HPDE6-E6E7 (cell line): ENCODE measurements around the gene AUTS2.
A peak's percentile ranks its signal among the peaks of the same experiment; 100 is the strongest.

Source experiments
- DNase-seq: peaks from one replicate; pipeline ENCODE4 v3.0.0; 2011; ENCODE audit warnings: missing footprints; ENCODE audit errors: extremely low spot score

AUTS2 gene

DNA sequence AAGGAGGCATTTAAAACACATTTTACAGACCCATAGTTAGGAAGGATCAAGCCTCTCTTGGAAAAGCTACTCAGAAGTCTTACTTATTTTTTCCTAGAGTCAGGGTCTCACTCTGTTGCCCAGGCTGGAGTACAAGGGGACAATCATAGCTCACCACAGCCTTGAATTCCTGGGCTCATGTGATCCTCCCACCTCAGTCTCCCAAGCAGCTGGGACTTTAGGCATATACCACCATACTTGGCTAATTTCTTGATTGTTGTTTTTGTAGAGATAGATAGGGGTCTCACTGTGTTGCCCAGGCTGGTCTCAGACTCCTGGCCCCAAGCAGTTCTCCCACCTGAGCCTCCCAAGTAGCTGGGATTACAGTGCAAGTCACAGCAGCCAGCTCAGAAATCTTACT lies 1179.0 kb downstream of the AUTS2 start:
- no peak for DNase-seq

DNA sequence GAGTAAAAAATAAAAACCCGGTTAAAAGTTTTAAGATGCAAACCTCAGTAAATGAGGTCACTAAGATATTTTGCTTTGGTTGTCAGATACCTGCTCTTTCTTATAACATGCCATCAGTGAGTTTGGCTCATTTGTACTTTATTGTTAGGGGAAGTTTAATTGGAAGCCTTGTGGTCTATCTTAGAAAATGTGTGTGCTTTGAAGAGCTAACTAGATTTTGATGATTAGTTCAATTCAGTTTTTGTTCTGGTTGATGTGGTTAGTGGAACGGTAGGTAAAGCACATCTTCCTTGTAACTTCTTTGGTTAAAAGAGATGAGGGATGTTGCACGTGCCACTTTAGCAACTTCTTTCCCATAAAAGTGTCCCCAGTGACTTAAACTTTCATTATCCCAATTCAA lies 1180.3 kb downstream of the AUTS2 start:
- no peak for DNase-seq

DNA sequence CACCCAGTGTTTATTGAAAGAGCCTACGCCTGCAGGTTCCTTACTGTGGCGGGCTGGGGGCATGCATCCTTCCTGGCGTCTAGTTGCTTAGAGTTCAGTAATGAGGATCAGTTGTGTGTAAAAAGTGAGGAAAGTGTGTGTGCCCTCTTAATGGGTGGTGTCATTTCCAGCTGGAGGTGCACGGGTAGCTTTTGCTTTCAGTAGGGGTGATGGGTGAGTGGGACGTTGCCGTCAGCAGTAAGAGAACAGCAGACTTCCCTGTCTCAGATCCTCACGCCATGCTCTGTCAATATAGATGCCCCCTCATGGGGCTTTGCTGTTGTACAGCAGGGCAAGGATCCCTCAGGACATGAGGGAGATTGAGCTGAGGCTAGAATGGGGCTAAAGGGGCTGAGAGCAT lies 1181.0 kb downstream of the AUTS2 start:
- DNase-seq, result no peak

DNA sequence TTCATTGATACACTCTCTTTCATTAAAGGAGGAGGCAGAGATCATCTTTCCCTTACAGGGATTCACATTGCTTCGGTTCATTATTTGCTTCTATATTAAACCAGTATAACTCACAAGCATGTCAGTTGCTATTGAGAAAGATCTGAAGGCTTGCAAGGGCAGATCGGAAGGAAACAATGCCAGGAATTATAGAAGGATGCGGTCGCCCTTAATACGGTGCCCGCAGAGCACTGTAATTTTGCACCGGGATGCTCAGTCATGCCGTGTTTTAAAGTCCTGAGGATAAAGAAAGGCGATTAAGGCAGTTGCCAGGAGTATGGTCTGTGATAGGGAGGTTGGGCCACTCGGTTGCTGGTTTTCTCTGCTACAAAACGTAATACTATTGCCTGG lies 1183.6 kb downstream of the AUTS2 start:
- no peak for DNase-seq

DNA sequence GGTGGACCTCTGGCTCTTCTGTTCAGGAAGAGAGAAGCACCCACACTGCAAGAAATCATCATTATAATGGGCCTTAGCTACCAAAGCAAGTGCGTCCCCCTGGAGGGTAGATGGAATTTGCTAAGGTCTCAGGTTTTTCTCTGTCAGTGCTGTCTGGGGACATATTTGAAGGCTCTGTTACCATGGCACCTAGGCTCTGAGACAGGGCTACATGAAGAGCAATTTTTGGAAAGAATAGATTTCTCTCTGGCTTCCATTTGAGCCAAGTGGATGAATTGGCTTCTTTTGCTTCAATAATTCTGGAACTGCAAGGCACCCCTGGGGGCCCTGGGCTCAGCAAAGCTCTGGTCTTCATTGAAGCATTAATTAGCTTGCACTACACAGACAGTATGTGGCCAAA lies 1184.5 kb downstream of the AUTS2 start:
- no peak for DNase-seq

DNA sequence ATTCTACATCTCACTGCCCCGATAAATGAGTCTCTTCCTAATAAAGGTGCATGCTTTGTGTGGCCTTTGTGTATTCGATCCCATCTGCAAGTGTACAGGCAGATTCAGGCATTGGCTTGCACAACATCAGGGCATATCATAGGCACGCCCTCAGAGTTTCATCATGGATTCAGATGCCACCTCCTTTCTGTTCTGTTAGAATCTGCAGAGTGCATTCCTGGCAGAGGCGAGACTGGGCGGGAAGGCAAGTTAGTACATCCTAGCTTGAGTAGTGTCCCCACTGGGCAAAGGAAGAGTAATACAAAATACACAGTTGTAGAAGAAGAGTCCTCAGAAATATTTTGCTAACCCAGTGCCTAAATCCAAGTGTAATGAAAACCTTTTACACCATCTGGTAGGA lies 1187.2 kb downstream of the AUTS2 start:
- DNase-seq, result peak; percentile 36

DNA sequence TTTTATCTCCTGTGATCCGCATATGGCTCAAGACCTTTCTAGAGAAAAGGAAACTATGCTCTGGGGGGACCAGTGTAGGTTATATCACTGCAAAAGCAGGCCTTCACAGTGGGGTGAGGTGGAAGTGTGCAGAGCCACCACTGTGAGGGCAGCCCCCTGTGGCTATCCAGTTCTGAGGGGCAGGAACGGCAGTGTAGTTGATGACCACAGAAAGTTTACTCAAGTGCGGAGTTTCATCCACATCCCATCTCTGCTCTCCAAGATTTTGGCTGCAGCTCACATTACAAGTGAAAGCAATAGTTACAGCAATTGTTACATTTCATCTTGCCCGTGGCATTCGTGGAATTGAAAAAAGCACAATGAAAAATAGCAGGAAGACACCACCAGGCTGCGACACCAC lies 1187.8 kb downstream of the AUTS2 start:
- no peak for DNase-seq

DNA sequence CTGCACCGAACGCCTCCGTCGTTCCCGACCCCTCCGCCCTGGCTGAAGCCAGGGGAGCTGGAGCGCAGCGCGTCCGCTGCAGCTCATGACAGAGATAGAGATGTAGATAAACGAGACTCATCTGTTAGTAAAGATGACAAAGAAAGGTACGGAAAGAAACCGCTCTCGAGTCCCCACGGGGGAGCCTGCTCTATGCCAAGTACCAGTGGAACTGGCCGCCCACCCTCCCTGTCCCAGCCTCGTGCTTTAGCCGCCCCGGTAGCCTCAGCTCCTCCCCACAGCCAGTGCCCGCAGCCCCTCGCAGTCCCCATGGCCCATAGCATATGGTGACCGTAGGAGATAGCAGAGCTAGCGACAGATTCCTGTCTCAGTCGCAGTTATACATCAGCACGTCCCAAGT lies 1189.0 kb downstream of the AUTS2 start:
- no peak for DNase-seq

DNA sequence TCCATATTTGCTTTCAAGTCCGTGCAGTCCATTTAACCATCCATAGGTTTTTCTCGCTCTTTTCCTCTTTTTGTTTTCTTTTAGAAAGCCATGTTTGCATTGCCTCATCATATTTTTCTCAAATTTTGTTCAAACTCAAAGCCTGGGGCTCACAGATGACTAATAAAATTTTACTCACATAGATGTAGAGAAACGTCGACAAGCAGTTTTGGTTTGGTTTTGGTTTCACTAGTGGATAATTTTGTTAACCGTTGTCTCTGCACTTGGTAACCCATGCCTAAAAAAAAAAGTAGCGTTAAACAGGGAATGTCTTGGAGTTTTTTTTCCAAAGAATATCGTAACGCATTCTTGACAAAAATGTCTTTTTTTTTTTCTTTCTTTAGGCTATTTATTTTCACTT lies 1189.5 kb downstream of the AUTS2 start:
- no peak for DNase-seq

DNA sequence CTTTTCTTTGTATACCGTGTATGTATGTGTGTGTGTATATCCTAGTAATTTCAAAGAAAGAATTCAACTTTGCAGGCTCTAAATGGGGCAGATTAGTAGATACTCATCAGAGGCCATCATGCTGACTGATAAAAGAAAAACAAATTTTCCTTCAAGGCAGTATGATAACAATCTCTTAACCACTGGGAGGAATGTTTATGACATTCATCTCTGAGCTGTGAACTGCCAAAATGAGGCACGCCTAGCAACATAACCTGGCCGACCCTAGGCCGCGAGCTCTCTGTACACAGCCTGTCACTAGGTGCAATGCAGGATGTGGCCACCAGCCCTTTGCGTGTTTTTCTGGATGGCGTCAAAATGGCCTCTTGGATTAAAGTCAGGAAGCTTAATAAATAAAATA lies 1190.0 kb downstream of the AUTS2 start:
- DNase-seq, result no peak

DNA sequence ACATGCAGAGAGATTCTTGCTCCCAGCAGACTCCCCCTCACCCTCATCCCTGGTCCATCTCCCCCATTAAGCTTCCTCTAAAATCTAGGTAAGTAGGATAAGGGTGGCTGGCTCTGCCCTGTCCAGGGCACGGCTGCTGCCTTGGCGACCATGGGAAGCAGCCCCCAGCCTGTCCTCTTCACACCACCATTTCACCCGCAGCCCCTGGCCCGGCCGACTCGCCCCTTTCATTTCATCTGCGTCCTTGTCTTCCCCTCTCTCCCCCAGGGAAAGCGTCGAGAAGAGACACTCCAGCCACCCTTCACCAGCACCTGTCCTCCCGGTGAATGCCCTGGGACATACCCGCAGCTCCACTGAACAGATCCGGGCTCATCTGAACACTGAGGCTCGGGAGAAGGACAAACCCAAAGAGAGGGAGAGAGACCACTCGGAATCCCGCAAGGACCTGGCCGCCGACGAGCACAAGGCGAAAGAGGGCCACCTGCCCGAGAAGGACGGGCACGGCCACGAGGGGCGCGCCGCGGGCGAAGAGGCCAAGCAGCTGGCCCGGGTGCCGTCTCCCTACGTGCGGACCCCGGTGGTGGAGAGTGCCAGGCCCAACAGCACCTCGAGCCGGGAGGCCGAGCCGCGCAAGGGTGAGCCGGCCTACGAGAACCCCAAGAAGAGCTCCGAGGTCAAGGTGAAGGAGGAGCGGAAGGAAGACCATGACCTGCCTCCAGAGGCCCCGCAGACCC lies 1191.4 kb downstream of the AUTS2 start:
- no peak for DNase-seq

DNA sequence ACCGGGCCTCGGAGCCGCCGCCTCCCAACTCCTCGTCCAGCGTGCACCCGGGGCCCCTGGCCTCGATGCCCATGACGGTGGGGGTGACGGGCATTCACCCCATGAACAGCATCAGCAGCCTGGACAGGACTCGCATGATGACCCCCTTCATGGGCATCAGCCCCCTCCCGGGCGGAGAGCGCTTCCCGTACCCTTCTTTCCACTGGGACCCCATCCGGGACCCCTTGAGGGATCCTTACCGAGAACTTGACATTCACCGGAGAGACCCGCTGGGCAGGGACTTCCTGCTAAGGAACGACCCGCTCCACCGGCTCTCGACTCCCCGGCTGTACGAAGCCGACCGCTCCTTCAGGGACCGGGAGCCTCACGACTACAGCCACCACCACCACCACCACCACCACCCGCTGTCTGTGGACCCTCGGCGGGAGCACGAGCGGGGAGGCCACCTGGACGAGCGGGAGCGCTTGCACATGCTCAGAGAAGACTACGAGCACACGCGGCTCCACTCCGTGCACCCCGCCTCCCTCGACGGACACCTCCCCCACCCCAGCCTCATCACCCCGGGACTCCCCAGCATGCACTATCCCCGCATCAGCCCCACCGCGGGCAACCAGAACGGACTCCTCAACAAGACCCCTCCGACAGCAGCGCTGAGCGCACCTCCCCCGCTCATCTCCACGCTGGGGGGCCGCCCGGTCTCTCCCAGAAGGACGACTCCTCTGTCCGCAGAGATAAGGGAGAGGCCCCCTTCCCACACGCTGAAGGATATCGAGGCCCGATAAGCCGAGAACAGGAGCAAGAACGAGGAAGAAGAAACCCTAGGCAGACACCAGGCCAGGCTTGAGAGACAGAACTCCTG lies 1192.2 kb downstream of the AUTS2 start:
- DNase-seq, result no peak

DNA sequence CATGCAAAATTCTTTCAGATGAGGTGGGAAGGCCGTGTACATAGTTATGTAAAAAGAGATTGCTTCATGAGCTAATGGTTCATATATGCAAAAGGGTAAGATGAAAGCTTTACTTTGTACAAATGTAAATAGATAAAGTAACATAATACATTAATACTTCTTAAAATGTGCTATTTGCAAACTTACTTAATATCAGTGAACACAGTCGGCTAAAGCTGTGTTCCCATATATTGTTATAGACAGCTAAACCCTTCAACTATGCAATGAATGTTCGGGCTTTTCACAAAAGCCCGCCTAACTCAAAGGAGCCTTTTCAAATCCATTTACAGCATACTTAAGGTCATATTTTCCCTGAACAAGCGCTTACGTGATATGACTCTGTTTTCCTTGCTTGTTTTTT lies 1193.1 kb downstream of the AUTS2 start:
- no peak for DNase-seq

DNA sequence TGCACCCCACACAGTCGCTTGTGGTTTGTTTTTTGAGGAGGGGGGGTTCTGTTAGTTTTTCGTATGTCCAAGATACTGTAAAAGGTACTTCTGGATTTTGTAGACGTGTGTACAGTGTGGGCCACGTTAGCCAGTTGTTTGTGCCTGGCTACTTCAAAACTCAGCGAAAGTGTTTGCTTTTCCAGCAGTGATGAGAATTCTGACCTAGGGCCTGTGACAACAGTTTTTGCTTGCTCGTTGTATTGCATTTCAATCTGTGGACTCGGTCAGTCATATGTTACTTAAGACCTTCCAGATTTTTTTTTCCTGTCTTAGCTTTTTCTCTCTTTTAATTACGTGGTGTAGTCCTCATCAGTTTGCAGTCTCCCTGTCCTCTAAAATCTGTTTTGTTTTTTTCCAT lies 1194.8 kb downstream of the AUTS2 start:
- DNase-seq, result no peak

DNA sequence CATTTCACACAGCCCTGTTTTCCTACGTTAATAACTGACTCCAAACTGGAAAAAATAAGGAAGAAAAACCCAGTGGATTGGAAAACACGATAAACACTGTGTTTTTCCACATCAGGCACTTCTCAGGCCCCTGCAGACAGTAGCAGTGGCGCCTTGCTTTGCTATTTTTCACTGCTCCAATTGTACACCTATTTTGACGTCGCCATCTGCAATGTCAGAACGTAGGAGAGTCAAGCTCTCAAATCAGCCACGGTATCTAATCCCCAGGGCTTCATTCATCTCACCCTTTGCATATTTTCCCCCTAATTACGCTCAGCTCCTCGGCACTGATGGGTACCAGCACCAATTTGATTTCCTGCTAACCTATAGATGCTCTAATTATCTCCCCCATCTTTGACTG lies 1195.5 kb downstream of the AUTS2 start:
- DNase-seq, result no peak

DNA sequence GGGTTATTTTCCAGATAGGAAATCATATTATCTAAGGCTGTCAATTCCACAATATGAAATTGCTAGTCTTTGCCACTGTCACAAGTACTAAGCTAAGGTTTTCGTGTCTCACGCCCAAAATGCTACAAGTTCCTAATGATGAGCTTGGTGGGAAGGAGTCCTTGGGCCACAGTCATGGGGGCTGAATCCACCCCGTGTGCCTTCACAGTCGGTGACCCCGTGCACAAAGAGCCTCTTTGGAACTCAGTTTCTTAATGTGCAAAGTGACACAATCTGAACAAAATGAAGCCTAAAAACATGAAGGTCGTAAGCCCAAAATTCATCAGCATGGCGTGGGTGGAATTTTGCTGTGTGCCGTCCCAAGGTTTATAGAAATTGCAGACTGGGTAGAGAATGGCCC lies 1196.7 kb downstream of the AUTS2 start:
- no peak for DNase-seq

DNA sequence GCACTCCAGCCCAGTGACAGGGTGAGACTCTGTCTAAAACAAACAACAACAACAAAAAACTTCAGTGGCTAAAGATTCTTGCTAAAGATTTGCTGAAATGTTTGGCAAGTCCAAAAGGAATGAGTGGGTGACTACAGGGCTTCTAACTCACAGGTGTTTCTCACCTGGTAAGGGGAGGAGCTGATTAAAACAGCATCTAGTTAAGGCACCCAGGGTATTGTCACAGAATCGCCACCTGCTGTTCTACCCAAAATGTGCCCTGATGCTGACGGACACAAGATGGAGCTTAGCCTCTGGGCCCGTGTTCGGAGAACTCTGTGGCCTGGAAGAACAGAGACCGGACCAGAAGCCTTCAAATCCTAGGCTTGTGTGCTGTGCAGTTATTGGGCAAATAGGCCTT lies 1197.7 kb downstream of the AUTS2 start:
- DNase-seq, result no peak

DNA sequence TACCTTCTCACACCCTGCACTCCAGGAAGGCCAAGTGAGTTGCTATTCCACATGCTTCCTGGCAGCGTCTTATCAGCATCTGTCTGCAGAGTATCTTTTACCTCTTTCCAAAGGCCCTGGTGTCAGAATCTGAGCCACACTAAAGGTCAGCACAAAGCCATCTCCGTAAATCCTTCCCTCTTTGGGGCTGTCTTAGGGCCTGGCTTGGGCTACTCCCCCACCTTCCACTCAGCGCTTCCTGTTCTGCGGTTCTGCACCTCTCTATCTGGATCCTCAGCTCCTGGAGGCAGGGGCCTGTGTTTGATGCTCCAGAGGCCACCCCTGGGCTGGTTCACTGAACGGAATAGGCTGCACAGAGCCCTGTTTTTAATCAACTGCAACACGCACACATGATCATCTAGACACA lies 1198.8 kb downstream of the AUTS2 start:
- no peak for DNase-seq

DNA sequence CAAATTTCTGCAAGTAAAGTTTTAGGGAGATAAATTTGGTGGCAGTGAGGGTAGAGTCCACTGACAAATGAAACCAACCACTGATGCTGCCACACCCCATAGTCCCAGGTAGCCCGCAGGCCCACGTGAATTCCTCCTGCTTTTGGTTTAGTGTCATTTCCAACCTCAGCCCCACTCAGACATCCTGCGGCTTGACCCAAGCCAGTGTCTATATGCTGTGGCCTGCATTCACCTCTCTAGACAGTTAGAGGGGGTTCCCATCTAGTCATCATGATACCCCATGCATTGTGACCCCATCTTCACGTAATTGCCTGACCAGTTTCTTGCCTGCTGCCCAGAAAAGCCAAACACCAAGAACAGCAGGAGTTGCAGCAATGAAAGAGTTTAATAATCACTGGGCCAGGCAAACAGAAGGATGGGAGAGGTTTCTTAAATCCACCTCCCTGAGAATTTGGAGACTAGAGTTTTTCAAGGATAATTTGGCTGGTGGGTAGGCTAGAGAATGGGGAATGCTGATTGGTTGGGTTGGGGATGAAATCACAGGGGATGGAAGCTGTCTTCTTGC lies 1201.6 kb downstream of the AUTS2 start:
- no peak for DNase-seq

DNA sequence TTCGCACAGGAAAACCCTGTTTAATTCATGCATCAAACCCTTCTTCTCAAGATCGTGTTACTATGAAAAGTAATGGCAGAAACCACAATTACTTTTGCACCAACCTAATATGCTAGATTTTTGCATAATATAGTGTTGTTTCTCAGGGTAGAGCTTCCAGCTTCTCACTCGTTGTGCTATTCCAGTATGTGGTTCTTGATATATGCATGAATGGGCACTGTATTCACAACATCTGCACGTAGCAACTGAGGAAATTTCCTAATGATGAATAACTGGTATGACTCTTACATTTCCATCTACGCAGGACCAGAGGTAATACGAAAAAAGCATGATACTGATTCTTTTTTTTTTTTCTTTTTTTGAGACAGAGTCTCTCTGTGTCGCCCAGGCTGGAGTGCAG lies 1207.1 kb downstream of the AUTS2 start:
- DNase-seq, result no peak

DNA sequence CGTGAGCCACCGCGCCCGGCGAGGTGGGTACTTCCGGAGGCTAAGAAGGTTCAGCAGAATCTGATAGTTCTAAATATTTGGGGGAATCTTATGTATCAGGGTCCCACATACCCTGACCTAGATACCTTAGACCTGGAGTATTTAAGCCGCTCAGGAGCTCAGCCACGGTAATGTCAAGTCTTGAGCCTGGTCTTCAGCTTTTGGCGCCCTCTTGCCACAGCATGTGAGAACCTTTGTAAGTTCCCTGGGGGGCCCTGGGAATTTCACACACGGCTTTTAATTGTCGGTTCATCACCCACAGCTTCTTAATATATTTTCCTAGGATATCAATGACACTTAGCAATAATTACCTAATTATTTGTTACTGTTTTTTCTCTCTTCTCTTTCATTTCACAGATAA lies 1209.4 kb downstream of the AUTS2 start:
- no peak for DNase-seq

DNA sequence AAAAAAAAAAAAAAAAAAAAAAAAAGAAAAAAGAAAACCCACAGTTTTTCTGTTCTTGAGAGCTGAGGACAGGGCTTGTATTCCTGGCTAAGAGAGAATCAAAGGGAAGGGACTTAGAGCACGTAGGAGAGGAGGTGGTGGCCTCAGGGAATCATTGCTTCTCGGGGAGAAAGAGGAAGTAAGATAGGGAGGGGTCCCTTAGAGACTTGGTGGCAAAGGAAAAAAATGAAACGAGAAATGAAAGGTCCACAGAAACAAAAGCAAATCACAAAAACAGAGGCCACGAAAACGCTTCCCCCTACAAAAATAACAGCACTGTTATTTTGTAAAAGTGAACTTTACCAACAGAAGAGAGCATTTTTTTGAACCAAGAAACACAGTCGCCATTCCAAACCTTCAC lies 1210.6 kb downstream of the AUTS2 start:
- DNase-seq, result no peak

DNA sequence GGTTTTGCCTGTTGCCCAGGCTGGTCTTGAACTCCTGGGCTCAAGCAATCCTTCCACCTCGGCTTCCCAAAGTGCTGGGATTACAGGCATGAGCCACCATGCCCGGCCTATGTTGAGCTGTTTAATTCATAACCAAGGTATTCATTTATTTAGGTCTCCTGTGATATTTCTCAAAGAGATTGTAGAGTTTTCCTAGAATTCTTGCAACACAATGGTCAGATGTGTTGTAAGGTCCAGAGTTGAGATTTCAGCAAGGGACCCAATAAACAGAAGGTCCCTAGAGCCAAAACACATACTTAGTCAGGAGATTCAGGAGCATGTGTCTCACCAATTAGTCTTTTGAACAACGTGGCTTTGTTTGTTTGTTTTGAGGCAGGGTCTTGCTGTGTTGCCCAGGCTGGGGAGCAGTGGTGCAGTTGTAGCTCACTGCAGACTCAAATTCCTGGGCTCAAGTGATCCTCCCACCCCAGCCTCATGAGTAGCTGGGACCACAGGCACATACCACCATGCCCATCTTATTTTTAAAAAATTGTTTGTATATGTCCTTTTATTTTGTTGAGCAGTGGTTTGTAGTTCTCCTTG lies 1212.4 kb downstream of the AUTS2 start:
- no peak for DNase-seq
